ENCODE measurements around the gene NR1H3. TPM values are rescaled to one million over a fixed set of nuclear protein-coding genes. Genes with fewer than 3 reads are reported as not detected.

Gene NR1H3
- total and polyA plus RNA-seq, 4 donors, result 14.9 to 123 (median 49.0) TPM

- Histone ChIP-seq H3K4me3 (ENCODE audit: low read length in 2 of 2) (no peak overlapping the region), H3K27ac (ENCODE audit: low read depth in 1 of 2, low read length in 2 of 2) (no peak overlapping the region), H3K27me3 (ENCODE audit: control insufficient read depth in 1 of 2, insufficient read depth in 2 of 2, low read length in 1 of 2) (no peaks in the 10 kb centered on the region), H3K4me1 (ENCODE audit: control insufficient read depth in 1 of 2, insufficient read depth in 2 of 2, low read length in 2 of 2) (no peaks in the 10 kb centered on the region), H3K9me3 (ENCODE audit: control insufficient read depth, low read length) (no peaks in the 10 kb centered on the region), H3K36me3 (ENCODE audit: control insufficient read depth in 1 of 2, insufficient read depth in 2 of 2, low read length in 1 of 2) (no peaks in the 10 kb centered on the region)
- DNase-seq (no peak), ATAC-seq (ENCODE audit: low FRiP score) (no peak)
- intact Hi-C loops (cut with DNase I), result no loop called here
- WGBS, 2 donors, result 62 to 77% methylated on average over 1 of the region's 1 CpG
Measured at GRCh38 chr11:47220401-47220821, 37.4 kb upstream of the NR1H3 start.

- intact Hi-C loops (cut with DNase I), result no loop called here
- Histone ChIP-seq H3K4me1 (ENCODE audit: control insufficient read depth in 1 of 2, insufficient read depth in 2 of 2, low read length in 2 of 2) (no peaks in the 10 kb centered on the region), H3K27ac (ENCODE audit: low read depth in 1 of 2, low read length in 2 of 2) (no peak overlapping the region), H3K9me3 (ENCODE audit: control insufficient read depth, low read length) (no peaks in the 10 kb centered on the region), H3K36me3 (ENCODE audit: control insufficient read depth in 1 of 2, insufficient read depth in 2 of 2, low read length in 1 of 2) (no peaks in the 10 kb centered on the region), H3K27me3 (ENCODE audit: control insufficient read depth in 1 of 2, insufficient read depth in 2 of 2, low read length in 1 of 2) (no peaks in the 10 kb centered on the region), H3K4me3 (ENCODE audit: low read length in 2 of 2) (no peak overlapping the region)
- 28 to 38% methylated on average over 2 of the region's 2 CpGs for WGBS, 2 donors
- DNase-seq (no peak), ATAC-seq (ENCODE audit: low FRiP score) (no peak)
Measured at GRCh38 chr11:47222696-47223095, 35.1 kb upstream of the NR1H3 start.

- no peak for DNase-seq
- Histone ChIP-seq H3K4me1 (ENCODE audit: control insufficient read depth in 1 of 2, insufficient read depth in 2 of 2, low read length in 2 of 2) (no peaks in the 10 kb centered on the region), H3K4me3 (ENCODE audit: low read length in 2 of 2) (no peak overlapping the region), H3K36me3 (ENCODE audit: control insufficient read depth in 1 of 2, insufficient read depth in 2 of 2, low read length in 1 of 2) (no peaks in the 10 kb centered on the region), H3K27ac (ENCODE audit: low read depth in 1 of 2, low read length in 2 of 2) (no peak overlapping the region), H3K27me3 (ENCODE audit: control insufficient read depth in 1 of 2, insufficient read depth in 2 of 2, low read length in 1 of 2) (no peaks in the 10 kb centered on the region), H3K9me3 (ENCODE audit: control insufficient read depth, low read length) (no peaks in the 10 kb centered on the region)
- intact Hi-C loops (cut with DNase I), result no loop called here
- ATAC-seq (ENCODE audit: low FRiP score), result no peak
- 92 to 95% methylated on average over 7 of the region's 7 CpGs for WGBS, 2 donors
Measured at GRCh38 chr11:47225552-47226400, 32.0 kb upstream of the NR1H3 start.

GRCh38 chr11:47229161-47229560 is 28.6 kb upstream of the NR1H3 start:
- intact Hi-C loops (cut with DNase I), result no loop called here
- no peak for ATAC-seq (ENCODE audit: low FRiP score)
- Histone ChIP-seq H3K4me1 (ENCODE audit: control insufficient read depth in 1 of 2, insufficient read depth in 2 of 2, low read length in 2 of 2) (no peaks in the 10 kb centered on the region), H3K9me3 (ENCODE audit: control insufficient read depth, low read length) (no peaks in the 10 kb centered on the region), H3K36me3 (ENCODE audit: control insufficient read depth in 1 of 2, insufficient read depth in 2 of 2, low read length in 1 of 2) (no peaks in the 10 kb centered on the region), H3K27ac (ENCODE audit: low read depth in 1 of 2, low read length in 2 of 2) (no peak overlapping the region), H3K4me3 (ENCODE audit: low read length in 2 of 2) (no peak overlapping the region), H3K27me3 (ENCODE audit: control insufficient read depth in 1 of 2, insufficient read depth in 2 of 2, low read length in 1 of 2) (no peaks in the 10 kb centered on the region)
- DNase-seq, result no peak
- WGBS, 2 donors, result 90 to 93% methylated on average over 8 of the region's 8 CpGs

GRCh38 chr11:47233051-47233450 is 24.7 kb upstream of the NR1H3 start:
- no peaks in the 10 kb centered on the region for H3K27me3 ChIP-seq (ENCODE audit: control insufficient read depth in 1 of 2, insufficient read depth in 2 of 2, low read length in 1 of 2)
- intact Hi-C loops (cut with DNase I), result no loop called here
- no peak for DNase-seq
- H3K9me3 ChIP-seq (ENCODE audit: control insufficient read depth, low read length), result no peaks in the 10 kb centered on the region
- 93 to 98% methylated on average over 4 of the region's 4 CpGs for WGBS, 2 donors
- no peak overlapping the region for H3K4me3 ChIP-seq (ENCODE audit: low read length in 2 of 2)
- H3K4me1 ChIP-seq (ENCODE audit: control insufficient read depth in 1 of 2, insufficient read depth in 2 of 2, low read length in 2 of 2), result no peaks in the 10 kb centered on the region
- H3K27ac ChIP-seq (ENCODE audit: low read depth in 1 of 2, low read length in 2 of 2), result no peak overlapping the region
- no peak for ATAC-seq (ENCODE audit: low FRiP score)
- H3K36me3 ChIP-seq (ENCODE audit: control insufficient read depth in 1 of 2, insufficient read depth in 2 of 2, low read length in 1 of 2), result peaks cover 2% of the 10 kb centered on the region in 2 donors

GRCh38 chr11:47233989-47234668 is 23.7 kb upstream of the NR1H3 start:
- Histone ChIP-seq H3K27ac (ENCODE audit: low read depth in 1 of 2, low read length in 2 of 2) (no peak overlapping the region), H3K9me3 (ENCODE audit: control insufficient read depth, low read length) (no peaks in the 10 kb centered on the region), H3K27me3 (ENCODE audit: control insufficient read depth in 1 of 2, insufficient read depth in 2 of 2, low read length in 1 of 2) (no peaks in the 10 kb centered on the region), H3K36me3 (ENCODE audit: control insufficient read depth in 1 of 2, insufficient read depth in 2 of 2, low read length in 1 of 2) (peaks cover 2% of the 10 kb centered on the region in 2 donors), H3K4me3 (ENCODE audit: low read length in 2 of 2) (no peak overlapping the region), H3K4me1 (ENCODE audit: control insufficient read depth in 1 of 2, insufficient read depth in 2 of 2, low read length in 2 of 2) (no peaks in the 10 kb centered on the region)
- intact Hi-C loops (cut with DNase I), result no loop called here
- DNase-seq (no peak), ATAC-seq (ENCODE audit: low FRiP score) (peak; percentile 62)
- 69 to 72% methylated on average over 11 of the region's 11 CpGs for WGBS, 2 donors

- Histone ChIP-seq H3K36me3 (ENCODE audit: control insufficient read depth in 1 of 2, insufficient read depth in 2 of 2, low read length in 1 of 2) (peaks cover 2 to 5% of the 10 kb centered on the region in 2 donors), H3K4me1 (ENCODE audit: control insufficient read depth in 1 of 2, insufficient read depth in 2 of 2, low read length in 2 of 2) (no peaks in the 10 kb centered on the region), H3K4me3 (ENCODE audit: low read length in 2 of 2) (no peak overlapping the region), H3K27me3 (ENCODE audit: control insufficient read depth in 1 of 2, insufficient read depth in 2 of 2, low read length in 1 of 2) (no peaks in the 10 kb centered on the region), H3K27ac (ENCODE audit: low read depth in 1 of 2, low read length in 2 of 2) (no peak overlapping the region), H3K9me3 (ENCODE audit: control insufficient read depth, low read length) (no peaks in the 10 kb centered on the region)
- intact Hi-C loops (cut with DNase I), result no loop called here
- ATAC-seq (ENCODE audit: low FRiP score) (no peak), DNase-seq (no peak)
- 64% methylated on average over 12 of the region's 12 CpGs for WGBS, 2 donors
Measured at GRCh38 chr11:47234669-47235100, 23.1 kb upstream of the NR1H3 start.

- Histone ChIP-seq H3K36me3 (ENCODE audit: control insufficient read depth in 1 of 2, insufficient read depth in 2 of 2, low read length in 1 of 2) (peaks cover 2 to 9% of the 10 kb centered on the region in 2 donors), H3K4me3 (ENCODE audit: low read length in 2 of 2) (no peak overlapping the region), H3K9me3 (ENCODE audit: control insufficient read depth, low read length) (no peaks in the 10 kb centered on the region), H3K27me3 (ENCODE audit: control insufficient read depth in 1 of 2, insufficient read depth in 2 of 2, low read length in 1 of 2) (no peaks in the 10 kb centered on the region), H3K27ac (ENCODE audit: low read depth in 1 of 2, low read length in 2 of 2) (no peak overlapping the region), H3K4me1 (ENCODE audit: control insufficient read depth in 1 of 2, insufficient read depth in 2 of 2, low read length in 2 of 2) (no peaks in the 10 kb centered on the region)
- ATAC-seq (ENCODE audit: low FRiP score) (no peak), DNase-seq (no peak)
- intact Hi-C loops (cut with DNase I), result no loop called here
- WGBS, 2 donors, result 89 to 92% methylated on average over 12 of the region's 12 CpGs
Measured at GRCh38 chr11:47235163-47235562, 22.6 kb upstream of the NR1H3 start.

- no peak overlapping the region for H3K27ac ChIP-seq (ENCODE audit: low read depth in 1 of 2, low read length in 2 of 2)
- 90 to 91% methylated on average over 5 of the region's 5 CpGs for WGBS, 2 donors
Measured at GRCh38 chr11:47236482-47236881, 21.3 kb upstream of the NR1H3 start.

More at GRCh38 chr11:47236482-47236881, 21.3 kb upstream of the NR1H3 start:
- no peaks in the 10 kb centered on the region for H3K4me1 ChIP-seq (ENCODE audit: control insufficient read depth in 1 of 2, insufficient read depth in 2 of 2, low read length in 2 of 2)
- H3K27me3 ChIP-seq (ENCODE audit: control insufficient read depth in 1 of 2, insufficient read depth in 2 of 2, low read length in 1 of 2), result no peaks in the 10 kb centered on the region
- intact Hi-C loops (cut with DNase I), result no loop called here
- no peaks in the 10 kb centered on the region for H3K9me3 ChIP-seq (ENCODE audit: control insufficient read depth, low read length)
- peaks cover 2 to 9% of the 10 kb centered on the region in 2 donors for H3K36me3 ChIP-seq (ENCODE audit: control insufficient read depth in 1 of 2, insufficient read depth in 2 of 2, low read length in 1 of 2)
- DNase-seq (no peak), ATAC-seq (ENCODE audit: low FRiP score) (no peak)
- no peak overlapping the region for H3K4me3 ChIP-seq (ENCODE audit: low read length in 2 of 2)

All from aorta (tissue), 5 donors.